Ovary (tissue), 9 donors: ENCODE data around the gene RFTN2. TPM values are rescaled to one million over a fixed set of nuclear protein-coding genes. Genes with fewer than 3 reads are reported as not detected.

ENCODE experiments used
- DNase-seq, 5 donors: peaks; one replicate each; pipeline ENCODE4 v3.0.0-alpha.2; 2019 to 2020
- H3K27ac ChIP-seq, 2 donors: fragments of 200-600 bp; one replicate each; pipeline versions ENCODE4 v1.5.1 to v1.8.0; 2019 to 2022
- H3K27me3 ChIP-seq: fragments of 200-600 bp; one replicate; pipeline ENCODE4 v1.8.0; 2022
- H3K36me3 ChIP-seq: fragments of 200-600 bp; sonication (generic); one replicate; pipeline ENCODE4 v1.5.1; 2019
- H3K4me1 ChIP-seq: one replicate; pipeline ENCODE4 v1.8.1; 2013; ENCODE audit warnings: mild to moderate bottlenecking, moderate library complexity; ENCODE audit not compliant: insufficient read depth
- H3K4me3 ChIP-seq: fragments of 200-600 bp; sonication (generic); one replicate; pipeline ENCODE4 v1.5.1; 2017
- H3K9me3 ChIP-seq, 2 donors: fragments of 200-600 bp in 1 of 2; sonication (generic) in 1 of 2; one replicate each; pipeline versions ENCODE4 v1.5.1 to v1.8.1; 2013 to 2019; ENCODE audit warnings: mild to moderate bottlenecking in 1 of 2, moderate library complexity in 1 of 2
- CTCF ChIP-seq, 3 donors: fragments of 450-650 bp in 2 of 3; fragments of 200-600 bp in 1 of 3; IDR thresholded peaks; one replicate each; pipeline versions ENCODE4 v1.5.1 to v1.8.0; 2016 to 2022; ENCODE audit warnings: antibody characterized with exemption in 3 of 3, mild to moderate bottlenecking in 1 of 3
- EP300 ChIP-seq: sonication (generic); formaldehyde crosslinking; IDR thresholded peaks from one replicate; pipeline ENCODE4 v1.6.1; 2017; ENCODE audit warnings: antibody characterized with exemption
- POLR2A ChIP-seq: fragments of 450-650 bp; IDR thresholded peaks from one replicate; pipeline ENCODE4 v1.6.1; 2017; ENCODE audit warnings: antibody characterized with exemption, mild to moderate bottlenecking, moderate library complexity
- WGBS, 3 donors: extraction: QIAGEN DNeasy Blood & Tissue Kit in 1 of 3; methylation state at CpG; one replicate each; pipeline versions ENCODE4 v1.1.5 to v1.1.7; 2013 to 2017; 5-methylcytosine and 5-hydroxymethylcytosine counted together
- intact Hi-C, 4 donors: fragments of 100-400 bp; cut with DNase I; formaldehyde crosslinking; loops; one replicate each; pipeline versions ENCODE4 v1.11.0 to v1.15.1; 2022 to 2023
- polyA plus RNA-seq, 2 donors: library from polyadenylated mRNA; stranded (reverse); fragments of 200-250 nt in 1 of 2; fragments of 350-450 nt in 1 of 2; fragmentation: Illumina TruSeq in 1 of 2; extraction: RNeasy Lipid Tissue Mini Kit (QIAGEN cat#74804) in 1 of 2; gene quantifications; one replicate each; pipeline ENCODE4 v1.2.3, GENCODE V29; 2013 to 2014
- total RNA-seq, 7 donors: library from RNA; depleted of rRNA in 2 of 7; stranded (reverse); fragments of >200 nt in 2 of 7; fragmentation: NEBNext Ultra II Directional in 3 of 7; extraction: Animal tissue kit (Norgen Biotek cat#: 25700) in 3 of 7; gene quantifications; one replicate each; pipeline versions ENCODE4 v1.1.0 to v1.2.4, GENCODE V29; 2016 to 2023
- donor health status: DM: no; HTN: no; CAD: no; lungs with moderate emphysema.
- donor health status: DM: no; HTN: no; CAD: no.
- donor health status: Bipolar disorder and iron deficiency.
- donor health status: DM: yes; HTN: yes; CAD: no.
- donor health status: DM: no; HTN: no; CAD: no.
- donor health status: DM: yes; HTN: yes; CAD: no.

Gene RFTN2
- total and polyA plus RNA-seq, 9 donors, result 8.1 to 22.1 (median 13.4) TPM

- TF ChIP-seq CTCF (IDR thresholded peaks at IDR 0.05), result no peak
- TF ChIP-seq POLR2A, result no peak
- no peak for TF ChIP-seq EP300
- Histone ChIP-seq H3K27ac (no peak overlapping the region), H3K9me3 (peaks cover 0 to 9% of the 10 kb centered on the region in 2 donors), H3K4me1 (peaks cover 3% of the 10 kb centered on the region), H3K27me3 (no peaks in the 10 kb centered on the region), H3K36me3 (no peaks in the 10 kb centered on the region), H3K4me3 (no peak overlapping the region)
- no peak for DNase-seq
- intact Hi-C loops, result no loop called here
These were observed 6.3 kb downstream of the RFTN2 start for GRCh38 chr2:197669077-197669476.

GRCh38 chr2:197668296-197668695 is 7.1 kb downstream of the RFTN2 start:
- Histone ChIP-seq H3K4me1 (peaks cover 3% of the 10 kb centered on the region), H3K36me3 (no peaks in the 10 kb centered on the region), H3K27ac (no peak overlapping the region), H3K9me3 (peaks cover 0 to 9% of the 10 kb centered on the region in 2 donors), H3K4me3 (no peak overlapping the region), H3K27me3 (no peaks in the 10 kb centered on the region)
- WGBS, 3 donors, result 94 to 100% (median 98%) methylated on average over 3 of the region's 3 CpGs
- TF ChIP-seq POLR2A (no peak), EP300 (no peak), CTCF (IDR thresholded peaks at IDR 0.05) (no peak)
- DNase-seq, result no peak
- intact Hi-C loops, result no loop called here

DNA sequence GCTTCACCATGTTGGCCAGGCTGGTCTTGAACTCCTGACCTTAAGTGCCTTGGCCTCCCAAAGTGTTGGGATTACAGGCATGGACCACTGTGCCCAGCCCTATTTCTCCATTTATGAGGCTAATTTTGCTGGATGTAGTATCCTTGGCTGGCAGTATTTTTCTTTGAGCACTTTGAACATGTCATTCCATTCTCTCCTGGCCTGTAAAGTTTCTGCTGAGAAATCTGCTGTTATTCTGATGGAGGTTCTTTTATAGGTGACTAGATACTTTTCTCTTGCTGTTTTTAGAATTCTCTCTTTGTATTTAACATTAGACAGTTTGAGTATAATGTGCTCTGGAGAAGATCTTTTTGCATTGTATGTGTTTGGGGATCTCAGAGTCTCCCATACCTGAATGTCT is 9.1 kb downstream of the RFTN2 start:
- H3K27ac ChIP-seq, result no peak overlapping the region

GRCh38 chr2:197661626-197662025 is 13.8 kb downstream of the RFTN2 start:
- no peak for DNase-seq
- Histone ChIP-seq H3K27me3 (no peaks in the 10 kb centered on the region), H3K9me3 (no peaks in the 10 kb centered on the region), H3K4me3 (no peak overlapping the region), H3K4me1 (no peaks in the 10 kb centered on the region), H3K27ac (no peak overlapping the region), H3K36me3 (no peaks in the 10 kb centered on the region)
- intact Hi-C loops, result no loop called here
- 73 to 84% (median 77%) methylated on average over 3 of the region's 3 CpGs for WGBS, 3 donors
- TF ChIP-seq POLR2A (no peak), CTCF (IDR thresholded peaks at IDR 0.05) (no peak), EP300 (no peak)

More for the DNA sequence above, 9.1 kb downstream of the RFTN2 start:
- DNase-seq, result no peak
- intact Hi-C loops, result no loop called here
- Histone ChIP-seq H3K9me3 (peaks cover 0 to 9% of the 10 kb centered on the region in 2 donors), H3K27me3 (no peaks in the 10 kb centered on the region), H3K36me3 (no peaks in the 10 kb centered on the region), H3K4me1 (no peaks in the 10 kb centered on the region), H3K4me3 (no peak overlapping the region)
- TF ChIP-seq EP300, result no peak
- TF ChIP-seq POLR2A, result no peak

DNA sequence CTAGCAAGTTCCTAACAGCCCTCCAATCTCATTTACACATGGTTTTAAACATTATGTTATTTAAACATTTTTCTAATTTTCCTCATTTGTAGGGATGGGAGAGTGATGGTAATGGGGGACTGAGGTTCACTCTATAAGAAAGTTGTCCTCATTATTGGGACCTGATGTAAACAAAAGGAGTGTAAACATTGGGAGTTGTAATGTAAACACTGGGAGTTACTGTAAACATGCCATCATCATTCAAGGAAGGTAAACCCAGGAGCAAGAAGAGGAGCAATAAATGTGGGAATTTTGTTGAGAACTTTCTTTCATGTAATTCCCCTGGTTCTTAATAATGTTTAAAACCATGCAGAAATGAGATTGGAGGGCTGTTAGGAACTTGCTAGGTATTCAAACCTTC is 17.8 kb downstream of the RFTN2 start:
- DNase-seq, result no peak
- Histone ChIP-seq H3K9me3 (no peaks in the 10 kb centered on the region), H3K4me3 (no peak overlapping the region), H3K27ac (no peak overlapping the region), H3K4me1 (no peaks in the 10 kb centered on the region), H3K27me3 (no peaks in the 10 kb centered on the region), H3K36me3 (no peaks in the 10 kb centered on the region)
- intact Hi-C loops, result no loop called here
- no peak for TF ChIP-seq POLR2A
- no peak for TF ChIP-seq EP300
- no peak for TF ChIP-seq CTCF (IDR thresholded peaks at IDR 0.05)
